M059J (cell line): ENCODE measurements around the gene ZNF518A. TPM values are rescaled to one million over a fixed set of nuclear protein-coding genes. Genes with fewer than 3 reads are reported as not detected.

Experiments used
- DNase-seq: peaks from one replicate; pipeline ENCODE4 v3.0.0-alpha.2; 2012; ENCODE audit warnings: low read depth
- total RNA-seq: library from RNA; depleted of rRNA; stranded (reverse); fragments of >200 nt; shearing (Covaris generic); gene quantifications from 2 replicates; pipeline ENCODE4 v1.2.3, GENCODE V29; 2014; rRNA removed

The ZNF518A gene
- total RNA-seq, result 2.8 and 3.3 TPM in 2 replicates

GRCh38 chr10:96129387-96130325, at the start of gene ZNF518A:
TSS of gene ZNF518A (plus strand) at chr10:96130297. CDS start at chr10:96156323, 26,026 bp downstream.
- peak; percentile 87 for DNase-seq

GRCh38 chr10:96082153-96082552, 47.9 kb upstream of the ZNF518A start:
- DNase-seq, result no peak

GRCh38 chr10:96082748-96083147, 47.3 kb upstream of the ZNF518A start:
- no peak for DNase-seq

GRCh38 chr10:96089116-96089515, 41.0 kb upstream of the ZNF518A start:
- DNase-seq, result no peak

GRCh38 chr10:96089670-96090462, 40.2 kb upstream of the ZNF518A start:
- DNase-seq, result peak; percentile 91

- no peak for DNase-seq
These were observed 39.7 kb upstream of the ZNF518A start for GRCh38 chr10:96090463-96090800.

GRCh38 chr10:96092999-96093767, 36.9 kb upstream of the ZNF518A start:
- no peak for DNase-seq

GRCh38 chr10:96093948-96094347, 36.1 kb upstream of the ZNF518A start:
- no peak for DNase-seq

GRCh38 chr10:96096958-96097357, 33.1 kb upstream of the ZNF518A start:
- no peak for DNase-seq

- DNase-seq, result no peak
These were observed 32.2 kb upstream of the ZNF518A start for GRCh38 chr10:96097865-96098264.

- DNase-seq, result no peak
These were observed 22.5 kb upstream of the ZNF518A start for GRCh38 chr10:96107623-96108038.

- no peak for DNase-seq
These were observed 17.6 kb upstream of the ZNF518A start for GRCh38 chr10:96112531-96112930.

GRCh38 chr10:96118604-96119450, 11.3 kb upstream of the ZNF518A start:
- DNase-seq, result no peak

GRCh38 chr10:96122824-96123223, 7.3 kb upstream of the ZNF518A start:
- DNase-seq, result no peak

GRCh38 chr10:96124230-96125141, 5.6 kb upstream of the ZNF518A start:
- peak; percentile 20 for DNase-seq

- DNase-seq, result no peak
These were observed 5.0 kb upstream of the ZNF518A start for GRCh38 chr10:96125142-96125515.

- peak; percentile 73 for DNase-seq
These were observed 364 bp downstream of the ZNF518A start for GRCh38 chr10:96130326-96130995.

- DNase-seq, result no peak
These were observed 1.5 kb downstream of the ZNF518A start for GRCh38 chr10:96131621-96132020.

GRCh38 chr10:96133135-96133534, 3.0 kb downstream of the ZNF518A start:
- no peak for DNase-seq
